GM21786 (cell line): Measurements from ENCODE around the gene KCNC4.

Experiments used
- ATAC-seq: cut with Tn5 transposase; IDR thresholded peaks from one replicate; pipeline ENCODE4 v1.9.1; 2021; ENCODE audit not compliant: unreplicated experiment

The KCNC4 gene

DNA sequence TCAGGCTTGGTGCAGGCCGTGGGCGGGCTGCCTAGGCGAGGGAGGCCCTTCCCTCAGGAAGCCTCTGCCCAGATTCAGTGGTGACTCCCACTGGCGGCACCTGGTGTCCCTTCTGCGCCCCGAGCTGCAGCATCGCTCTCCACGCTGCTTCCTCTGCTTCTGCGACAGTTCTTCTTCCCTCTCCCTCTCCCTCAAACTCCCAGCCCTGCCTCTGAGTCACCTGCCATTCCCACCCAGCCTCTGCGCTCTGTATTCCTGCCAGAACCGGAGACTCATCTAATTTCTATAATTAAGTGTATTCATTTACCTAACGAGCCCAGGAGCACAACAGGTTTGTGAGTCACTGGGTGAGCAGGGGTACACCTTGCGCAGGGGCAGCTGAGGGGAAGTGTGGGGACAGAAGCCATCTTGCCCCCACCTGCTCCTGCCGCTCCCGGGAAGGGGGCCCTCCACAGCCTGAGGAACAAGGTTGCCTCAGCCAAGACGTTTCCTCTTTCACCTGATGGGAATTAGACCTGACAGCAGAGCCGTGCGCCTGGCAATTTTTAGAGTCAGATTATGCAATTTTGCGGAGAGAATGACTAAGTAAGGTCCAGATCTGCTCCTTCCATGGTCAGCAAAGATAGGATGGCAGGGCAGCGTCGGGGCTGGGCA is 19.4 kb downstream of the KCNC4 start:
- ATAC-seq = no peak

DNA sequence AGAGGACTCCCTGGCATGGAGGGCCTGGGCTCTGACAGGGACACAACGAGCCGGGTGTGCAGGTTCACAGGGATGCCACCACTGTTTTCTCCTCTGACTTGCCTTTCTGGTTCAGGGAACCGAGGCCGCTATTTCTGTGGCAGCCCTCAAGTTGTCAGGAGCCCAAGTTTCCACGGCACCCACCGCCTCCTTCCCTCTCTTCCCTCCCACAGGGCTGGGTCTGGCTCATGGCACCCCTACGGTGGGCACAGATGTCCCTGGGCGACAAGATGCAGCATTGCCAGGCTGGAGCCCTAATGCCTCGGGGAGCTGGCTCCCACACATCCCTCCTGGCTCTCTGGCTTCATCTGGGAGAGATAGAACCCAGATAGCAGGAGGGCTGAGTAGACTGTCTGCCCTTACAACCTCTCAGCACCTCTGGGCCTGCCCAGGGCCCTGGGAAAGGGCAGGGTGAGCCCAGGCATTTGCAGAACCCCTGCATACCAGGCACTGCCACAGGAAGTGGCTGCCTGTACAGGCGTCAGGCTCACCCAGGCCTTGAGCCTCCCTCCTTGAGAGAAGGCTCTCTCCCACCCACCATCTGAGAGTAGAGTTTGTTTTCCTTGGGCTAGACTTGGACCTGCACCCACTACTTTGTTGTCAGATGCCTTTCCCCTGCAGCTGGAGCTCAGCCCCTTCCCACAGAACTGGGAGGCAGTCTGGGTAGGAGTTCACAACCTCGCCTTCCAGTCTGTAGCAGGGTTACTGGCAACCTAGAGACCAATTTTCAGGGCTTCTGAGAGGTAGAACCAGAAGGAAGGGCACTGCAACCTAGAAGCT is 20.5 kb downstream of the KCNC4 start:
- no peak for ATAC-seq

DNA sequence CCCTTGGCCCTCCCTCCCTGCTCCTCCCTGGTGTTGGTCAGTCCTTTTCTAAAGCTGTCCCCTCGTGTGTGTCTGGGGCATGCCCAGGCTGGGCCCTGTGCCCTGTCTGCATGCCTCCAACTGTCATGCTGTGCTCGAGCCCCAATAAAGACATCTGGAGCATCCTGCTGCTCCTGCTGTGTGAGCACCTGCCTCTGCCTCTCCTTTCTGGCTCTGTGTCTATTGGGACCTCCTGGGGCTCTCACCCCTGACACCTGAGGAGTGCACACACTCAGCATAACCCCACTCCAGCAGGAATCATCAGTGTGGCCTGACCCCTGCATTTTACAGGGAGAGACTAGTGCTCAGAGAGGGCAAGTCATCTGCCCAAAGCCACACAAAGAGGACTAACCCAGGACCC is 23.7 kb downstream of the KCNC4 start:
- ATAC-seq = no peak

DNA sequence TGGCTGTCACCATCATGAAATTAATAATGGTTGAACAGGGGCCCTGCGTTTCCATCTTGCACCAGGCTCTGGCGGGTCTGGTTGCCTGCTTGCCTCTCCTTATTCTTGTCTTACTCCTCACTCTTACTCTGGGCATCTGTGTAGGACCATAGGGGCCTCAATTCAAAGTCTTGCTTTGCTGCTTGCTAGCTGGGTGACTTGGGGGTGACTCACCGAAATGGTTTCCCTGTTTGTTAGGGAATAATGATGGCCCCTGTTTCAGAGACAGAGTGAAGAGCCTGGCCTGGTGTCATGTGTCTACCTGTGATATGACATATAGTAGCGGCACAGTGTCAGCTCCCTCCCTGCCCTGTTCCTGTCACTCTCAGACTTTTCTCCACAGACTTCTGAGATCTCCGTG is 24.6 kb downstream of the KCNC4 start:
- ATAC-seq = no peak

DNA sequence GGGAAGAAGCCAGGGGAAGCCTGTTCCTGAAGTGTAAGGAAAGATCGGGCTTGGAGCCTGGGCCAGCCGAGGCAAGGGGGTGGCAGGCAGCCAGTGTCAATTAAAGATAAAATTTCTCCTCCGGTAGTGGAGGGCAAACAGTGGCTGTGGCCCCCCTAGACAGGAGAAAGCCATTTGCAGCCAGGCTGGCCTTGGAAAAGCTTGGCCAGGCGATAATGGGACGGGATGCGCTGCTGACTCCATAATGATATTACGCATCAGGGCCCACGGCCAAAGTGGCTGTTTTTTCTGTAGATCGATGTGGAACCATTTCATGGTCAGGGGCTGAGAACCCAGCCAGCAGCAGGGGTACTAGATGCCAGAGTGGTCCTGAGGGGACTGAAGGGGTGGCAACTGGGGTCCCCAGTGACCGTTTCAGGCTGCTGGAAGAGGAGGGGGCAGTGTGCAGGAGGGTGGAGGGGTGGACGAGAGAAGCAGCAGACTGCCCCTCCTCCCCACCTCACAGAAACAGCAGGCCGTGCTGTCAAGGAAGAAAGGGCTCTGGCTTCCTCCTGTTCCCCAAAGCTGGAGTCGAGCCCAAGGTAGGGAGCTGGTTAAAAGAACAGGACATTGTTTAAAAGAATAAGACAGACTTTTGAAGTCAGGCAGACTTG is 25.2 kb downstream of the KCNC4 start:
- no peak for ATAC-seq

DNA sequence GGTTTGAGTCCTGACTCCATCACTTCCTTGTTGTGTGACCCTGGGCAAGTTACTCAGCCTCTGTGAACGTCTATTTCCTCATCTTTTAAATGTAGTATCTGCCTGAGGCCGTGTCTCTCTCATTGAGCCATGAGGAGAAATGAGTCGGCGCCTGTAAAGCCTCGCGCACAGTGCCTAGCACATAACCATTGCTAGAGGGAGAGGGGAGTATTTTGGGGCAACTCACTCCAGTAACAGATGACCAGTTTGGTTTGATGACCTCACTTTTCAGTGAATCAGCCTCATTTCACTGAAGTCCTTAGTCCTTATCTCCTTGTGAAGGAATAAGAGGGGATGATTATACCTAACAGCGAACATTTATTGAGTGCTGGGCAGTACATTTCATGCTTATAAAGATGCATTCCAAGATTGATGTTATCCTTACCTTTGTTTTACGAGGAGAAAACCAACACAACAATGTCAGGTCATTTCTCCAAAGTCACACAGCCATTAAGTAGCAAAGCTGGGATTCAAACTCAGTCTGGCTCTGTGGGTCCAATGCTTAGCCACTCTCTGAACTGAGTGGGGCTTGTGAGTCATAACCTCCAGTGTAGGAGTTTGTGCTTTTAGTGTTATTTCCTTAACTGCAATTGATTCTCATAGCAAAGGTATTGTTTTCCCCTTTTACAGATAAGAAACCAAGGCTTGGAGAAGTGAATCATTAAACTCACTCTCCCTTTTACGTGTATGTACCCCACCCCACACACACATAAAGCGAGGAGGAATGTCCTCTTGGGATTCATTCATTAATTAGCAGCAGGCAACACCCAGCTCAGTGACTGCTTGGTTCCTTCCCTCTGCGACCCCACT is 25.9 kb downstream of the KCNC4 start:
- ATAC-seq = no peak

- peak; percentile 52 for ATAC-seq
Observed at GRCh38 chr1:110237386-110238152, 27.5 kb downstream of the KCNC4 start.

GRCh38 chr1:110239441-110240430 is 29.6 kb downstream of the KCNC4 start:
- ATAC-seq = no peak

GRCh38 chr1:110240476-110241210 is 30.5 kb downstream of the KCNC4 start:
- no peak for ATAC-seq

GRCh38 chr1:110241516-110241915 is 31.4 kb downstream of the KCNC4 start:
- no peak for ATAC-seq

DNA sequence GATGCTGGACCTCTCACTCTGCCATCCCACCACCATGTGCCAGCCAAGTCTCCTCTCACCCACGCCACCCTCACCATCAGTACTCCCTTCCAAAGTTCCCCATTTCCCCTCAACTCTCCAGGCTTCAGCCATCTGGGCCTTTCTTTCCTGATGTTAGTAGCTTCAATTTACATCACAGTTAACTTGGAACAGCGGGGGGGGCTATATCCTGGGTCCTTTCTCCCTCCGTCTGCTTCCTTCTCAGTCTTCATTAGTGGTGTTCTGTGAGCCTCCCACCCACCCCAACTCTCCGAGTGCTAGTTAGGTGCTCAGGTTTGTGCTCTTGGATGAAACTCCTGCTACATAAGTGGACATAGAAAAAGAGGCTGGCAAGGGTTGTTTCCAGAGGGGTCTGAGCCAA is 31.9 kb downstream of the KCNC4 start:
- no peak for ATAC-seq

DNA sequence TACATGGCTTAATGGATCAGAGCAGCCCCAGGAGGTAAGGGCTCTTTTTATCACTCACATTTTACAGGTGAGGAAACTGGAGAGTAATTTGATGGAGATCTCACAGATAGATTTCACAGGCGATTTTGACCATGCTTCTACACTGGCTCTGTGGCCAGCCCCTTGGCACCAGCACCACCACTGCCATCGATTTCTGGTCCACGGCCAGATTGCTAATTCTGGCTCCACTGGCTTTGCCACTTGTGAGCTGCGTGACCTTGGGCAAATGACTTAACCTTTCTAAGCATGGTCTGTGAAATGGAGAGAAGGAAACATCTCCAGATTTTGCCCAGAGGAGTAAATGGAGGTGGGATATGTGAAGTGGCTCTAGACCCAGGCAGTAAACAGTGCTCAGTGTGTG is 32.6 kb downstream of the KCNC4 start:
- ATAC-seq = no peak

DNA sequence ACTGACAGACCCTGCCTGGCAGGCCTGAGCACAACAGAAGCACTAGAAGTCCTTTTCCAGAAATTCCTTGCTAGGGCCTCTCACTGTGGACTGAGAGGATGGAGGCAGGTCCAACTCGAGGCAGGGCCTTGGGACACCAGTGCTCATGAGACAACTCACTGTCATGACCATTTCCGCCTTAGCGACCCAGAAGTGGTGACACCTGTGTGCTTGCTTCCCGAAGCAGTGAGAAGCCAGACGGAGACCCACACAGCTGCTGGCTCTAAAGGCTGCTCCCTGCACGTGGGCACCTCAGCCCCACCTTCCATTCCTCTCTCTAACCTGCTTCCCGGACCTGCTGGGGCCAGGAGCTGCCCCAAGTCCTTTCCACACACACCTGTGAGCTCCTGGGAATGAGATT is 33.0 kb downstream of the KCNC4 start:
- ATAC-seq = no peak

DNA sequence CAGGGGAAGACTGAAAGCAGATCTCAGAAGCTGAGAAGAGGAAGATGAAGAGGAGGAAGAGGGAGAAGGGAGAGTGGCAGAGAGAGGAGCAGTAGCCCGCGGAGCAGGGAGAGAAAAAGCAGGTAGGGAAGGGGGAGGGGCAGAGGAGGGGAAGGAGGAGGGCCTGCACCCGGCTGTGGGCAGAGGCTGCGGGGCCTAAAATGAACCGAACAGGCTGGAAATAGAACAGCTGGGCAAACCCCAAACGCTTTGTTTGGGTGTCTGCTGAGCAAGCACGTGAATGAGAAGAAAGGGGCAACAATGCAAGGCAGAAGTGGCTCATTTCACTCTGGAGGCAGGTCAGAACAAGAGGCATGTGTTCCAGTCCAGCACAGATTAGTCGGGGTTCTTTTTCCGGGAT is 33.5 kb downstream of the KCNC4 start:
- peak; percentile 78 for ATAC-seq

- no peak for ATAC-seq
Observed at GRCh38 chr1:110245876-110246620, 35.9 kb downstream of the KCNC4 start.

- ATAC-seq = no peak
Observed at GRCh38 chr1:110248746-110249145, 38.6 kb downstream of the KCNC4 start.

GRCh38 chr1:110249256-110249655 is 39.1 kb downstream of the KCNC4 start:
- ATAC-seq = no peak

GRCh38 chr1:110250008-110250407 is 39.9 kb downstream of the KCNC4 start:
- no peak for ATAC-seq
